ENCODE measurements around the gene SUN3.

The SUN3 gene

DNA sequence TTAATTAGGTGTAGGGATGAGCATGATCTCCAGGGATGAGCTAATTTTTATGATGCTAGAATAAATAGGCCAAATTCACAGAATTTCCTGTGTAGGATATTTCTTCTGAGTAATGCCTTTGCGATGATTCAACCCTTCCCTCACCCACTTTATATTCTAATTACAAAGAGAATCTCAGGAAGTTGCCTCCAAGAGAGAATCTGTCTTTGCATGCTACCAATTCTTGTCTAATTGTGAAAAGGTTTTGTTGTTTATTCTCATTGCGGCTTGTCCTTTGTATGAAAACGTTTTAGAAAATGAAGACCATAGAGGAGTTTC is 12.7 kb upstream of the SUN3 start:
- no peak overlapping the region for H3K4me3 ChIP-seq (ENCODE audit: insufficient read depth in 1 of 2, low read depth in 1 of 2, low read length in 2 of 2)
- no peak overlapping the region for H3K4me2 ChIP-seq (ENCODE audit: low read length, poor library complexity, severe bottlenecking)
- H3K18ac ChIP-seq (ENCODE audit: low read depth in 1 of 2, low read length in 2 of 2), result no peak overlapping the region
- WGBS, result 8% methylated on average over 2 of the region's 3 CpGs
- no peak overlapping the region for H2BK5ac ChIP-seq (ENCODE audit: low read depth, low read length, poor library complexity, severe bottlenecking)
- H2AK5ac ChIP-seq (ENCODE audit: low read length, severe bottlenecking), result no peak overlapping the region
- no peak overlapping the region for H4K91ac ChIP-seq (ENCODE audit: low read length)
- no peak overlapping the region for H3K9ac ChIP-seq (ENCODE audit: low read length)
- H2AFZ ChIP-seq (ENCODE audit: low read depth, low read length), result no peak overlapping the region
- no peaks in the 10 kb centered on the region for H3K9me3 ChIP-seq (ENCODE audit: control insufficient read depth, low read length)
- H2BK120ac ChIP-seq (ENCODE audit: low read depth, low read length), result no peak overlapping the region
- H3K36me3 ChIP-seq (ENCODE audit: control insufficient read depth in 1 of 2, insufficient read depth in 2 of 2, low read depth in 1 of 2, low read length in 2 of 2), result no peaks in the 10 kb centered on the region
- no peak overlapping the region for H2BK15ac ChIP-seq (ENCODE audit: low read depth, poor library complexity, severe bottlenecking)
- H3K27me3 ChIP-seq (ENCODE audit: control insufficient read depth in 1 of 2, insufficient read depth in 1 of 2, low read length in 2 of 2), result peaks cover 3 to 16% of the 10 kb centered on the region in 2 experiments
- no peak overlapping the region for H3K14ac ChIP-seq (ENCODE audit: low read length in 2 of 2)
- peaks cover 5% of the 10 kb centered on the region for H3K4me1 ChIP-seq (ENCODE audit: control insufficient read depth, insufficient read depth, low read depth, low read length)
- H2BK12ac ChIP-seq (ENCODE audit: low read length in 2 of 2), result no peak overlapping the region
- no peak overlapping the region for H3K23ac ChIP-seq (ENCODE audit: low read length in 2 of 2)
- peak; percentile 59 for DNase-seq
- no peak overlapping the region for H4K8ac ChIP-seq (ENCODE audit: low read length)
- H3K27ac ChIP-seq (ENCODE audit: low read length, poor library complexity, severe bottlenecking), result no peak overlapping the region
- no peaks in the 10 kb centered on the region for H3K79me1 ChIP-seq (replicated peaks; ENCODE audit: low read length, poor library complexity, severe bottlenecking)
- H3K4ac ChIP-seq (ENCODE audit: low read depth in 1 of 2, low read length in 2 of 2), result no peak overlapping the region

DNA sequence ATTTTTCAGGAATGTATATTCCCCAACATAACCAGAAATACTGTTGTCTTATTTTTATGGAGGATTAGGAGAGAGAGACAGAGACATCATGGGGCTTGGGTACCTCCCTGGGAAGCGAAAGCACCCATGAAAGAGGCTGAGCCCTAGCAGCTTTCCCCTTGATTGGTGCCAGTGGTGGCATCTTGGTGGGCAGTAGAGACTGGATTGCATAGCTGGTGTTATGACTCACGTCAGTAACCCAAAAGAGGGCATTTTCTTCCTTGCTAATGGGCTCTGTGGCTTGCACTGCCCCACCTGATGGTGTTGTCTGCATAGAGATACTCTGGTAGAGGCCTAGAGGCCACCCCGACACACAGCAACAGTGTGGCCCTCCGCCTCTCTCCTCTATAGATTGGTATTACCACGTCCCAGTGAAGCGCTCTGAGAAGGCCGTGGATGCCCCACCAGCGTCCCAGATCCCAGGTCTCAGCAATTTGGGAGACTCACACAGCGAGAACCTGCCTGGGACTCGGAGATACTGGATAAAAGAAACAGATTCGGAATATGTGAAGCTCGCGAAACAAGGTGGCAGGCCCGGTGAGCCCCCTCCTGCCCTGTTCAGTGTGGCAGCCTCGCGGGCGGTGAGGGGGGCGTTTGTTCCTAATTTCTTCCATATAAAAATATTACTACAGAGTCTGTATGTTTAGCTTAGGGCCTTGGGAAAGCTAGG is 12.2 kb upstream of the SUN3 start:
- no peak overlapping the region for H2AFZ ChIP-seq (ENCODE audit: low read depth, low read length)
- no peaks in the 10 kb centered on the region for H3K79me1 ChIP-seq (replicated peaks; ENCODE audit: low read length, poor library complexity, severe bottlenecking)
- no peak overlapping the region for H2BK120ac ChIP-seq (ENCODE audit: low read depth, low read length)
- H3K27ac ChIP-seq (ENCODE audit: low read length, poor library complexity, severe bottlenecking), result no peak overlapping the region
- peaks cover 8 to 20% of the 10 kb centered on the region in 2 experiments for H3K27me3 ChIP-seq (ENCODE audit: control insufficient read depth in 1 of 2, insufficient read depth in 1 of 2, low read length in 2 of 2)
- H4K8ac ChIP-seq (ENCODE audit: low read length), result no peak overlapping the region
- H3K36me3 ChIP-seq (ENCODE audit: control insufficient read depth in 1 of 2, insufficient read depth in 2 of 2, low read depth in 1 of 2, low read length in 2 of 2), result no peaks in the 10 kb centered on the region
- no peak overlapping the region for H3K4me2 ChIP-seq (ENCODE audit: low read length, poor library complexity, severe bottlenecking)
- H2BK12ac ChIP-seq (ENCODE audit: low read length in 2 of 2), result peak overlapping the region; percentile 59 to 69
- peak overlapping the region in 1 of 2 experiments; percentile 79 for H3K18ac ChIP-seq (ENCODE audit: low read depth in 1 of 2, low read length in 2 of 2)
- no peak overlapping the region for H2AK5ac ChIP-seq (ENCODE audit: low read length, severe bottlenecking)
- H3K9ac ChIP-seq (ENCODE audit: low read length), result no peak overlapping the region
- no peak overlapping the region for H3K4me3 ChIP-seq (ENCODE audit: insufficient read depth in 1 of 2, low read depth in 1 of 2, low read length in 2 of 2)
- peak overlapping the region; percentile 3 for H4K91ac ChIP-seq (ENCODE audit: low read length)
- DNase-seq, result no peak
- H3K9me3 ChIP-seq (ENCODE audit: control insufficient read depth, low read length), result no peaks in the 10 kb centered on the region
- no peak overlapping the region for H2BK5ac ChIP-seq (ENCODE audit: low read depth, low read length, poor library complexity, severe bottlenecking)
- no peak overlapping the region for H3K14ac ChIP-seq (ENCODE audit: low read length in 2 of 2)
- H2BK15ac ChIP-seq (ENCODE audit: low read depth, poor library complexity, severe bottlenecking), result peak overlapping the region; percentile 17
- WGBS, result 88% methylated on average over 13 of the region's 18 CpGs
- peaks cover 7% of the 10 kb centered on the region for H3K4me1 ChIP-seq (ENCODE audit: control insufficient read depth, insufficient read depth, low read depth, low read length)
- H3K23ac ChIP-seq (ENCODE audit: low read length in 2 of 2), result no peak overlapping the region
- peak overlapping the region in 1 of 2 experiments; percentile 71 for H3K4ac ChIP-seq (ENCODE audit: low read depth in 1 of 2, low read length in 2 of 2)

DNA sequence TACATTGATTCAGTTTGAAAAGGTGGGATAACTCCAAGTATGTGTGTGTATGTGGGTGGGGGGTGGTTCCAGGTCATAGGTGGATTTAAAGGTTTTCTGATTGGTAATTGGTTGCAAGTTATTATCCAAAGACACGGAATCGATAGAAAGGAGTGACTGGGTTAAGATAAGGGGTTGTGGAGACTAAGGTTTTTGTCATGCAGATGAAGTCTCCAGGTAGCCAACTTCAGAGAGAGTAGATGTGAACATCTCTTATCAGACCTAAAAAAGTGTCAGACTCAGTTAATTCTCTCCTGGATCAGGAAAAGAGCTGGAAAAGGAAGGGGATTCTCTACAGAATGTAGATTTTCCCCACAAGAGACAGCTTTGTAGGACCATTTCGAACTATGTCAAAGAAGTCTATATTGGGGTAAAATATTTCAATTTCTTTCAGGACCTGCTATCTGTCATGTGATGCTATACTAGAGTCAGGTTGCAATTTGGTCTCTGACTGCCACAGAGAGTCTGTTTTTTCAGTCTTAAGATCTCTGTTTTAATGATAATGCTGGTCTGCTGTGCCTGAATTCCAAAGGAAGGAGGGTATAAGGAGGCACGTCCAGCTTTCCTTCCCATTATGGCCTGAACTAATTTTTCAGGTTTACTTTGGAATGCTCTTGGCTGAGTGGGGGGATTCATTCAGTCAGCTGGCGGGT is 10.1 kb upstream of the SUN3 start:
- no peak overlapping the region for H3K27ac ChIP-seq (ENCODE audit: low read length, poor library complexity, severe bottlenecking)
- H3K9me3 ChIP-seq (ENCODE audit: control insufficient read depth, low read length), result no peaks in the 10 kb centered on the region
- no peaks in the 10 kb centered on the region for H3K36me3 ChIP-seq (ENCODE audit: control insufficient read depth in 1 of 2, insufficient read depth in 2 of 2, low read depth in 1 of 2, low read length in 2 of 2)
- H3K4me3 ChIP-seq (ENCODE audit: insufficient read depth in 1 of 2, low read depth in 1 of 2, low read length in 2 of 2), result no peak overlapping the region
- H2AFZ ChIP-seq (ENCODE audit: low read depth, low read length), result no peak overlapping the region
- no peak overlapping the region for H3K23ac ChIP-seq (ENCODE audit: low read length in 2 of 2)
- H3K4ac ChIP-seq (ENCODE audit: low read depth in 1 of 2, low read length in 2 of 2), result no peak overlapping the region
- H3K4me1 ChIP-seq (ENCODE audit: control insufficient read depth, insufficient read depth, low read depth, low read length), result peaks cover 17% of the 10 kb centered on the region
- H4K91ac ChIP-seq (ENCODE audit: low read length), result no peak overlapping the region
- no peak overlapping the region for H3K4me2 ChIP-seq (ENCODE audit: low read length, poor library complexity, severe bottlenecking)
- no peak overlapping the region for H2BK12ac ChIP-seq (ENCODE audit: low read length in 2 of 2)
- WGBS, result 21% methylated on average over 3 of the region's 5 CpGs
- H3K18ac ChIP-seq (ENCODE audit: low read depth in 1 of 2, low read length in 2 of 2), result no peak overlapping the region
- no peak overlapping the region for H2BK120ac ChIP-seq (ENCODE audit: low read depth, low read length)
- no peak overlapping the region for H3K14ac ChIP-seq (ENCODE audit: low read length in 2 of 2)
- H3K9ac ChIP-seq (ENCODE audit: low read length), result no peak overlapping the region
- no peak overlapping the region for H2BK15ac ChIP-seq (ENCODE audit: low read depth, poor library complexity, severe bottlenecking)
- H2AK5ac ChIP-seq (ENCODE audit: low read length, severe bottlenecking), result no peak overlapping the region
- H2BK5ac ChIP-seq (ENCODE audit: low read depth, low read length, poor library complexity, severe bottlenecking), result no peak overlapping the region
- no peaks in the 10 kb centered on the region for H3K79me1 ChIP-seq (replicated peaks; ENCODE audit: low read length, poor library complexity, severe bottlenecking)
- peaks cover 14 to 30% of the 10 kb centered on the region in 2 experiments for H3K27me3 ChIP-seq (ENCODE audit: control insufficient read depth in 1 of 2, insufficient read depth in 1 of 2, low read length in 2 of 2)
- DNase-seq, result no peak
- no peak overlapping the region for H4K8ac ChIP-seq (ENCODE audit: low read length)

DNA sequence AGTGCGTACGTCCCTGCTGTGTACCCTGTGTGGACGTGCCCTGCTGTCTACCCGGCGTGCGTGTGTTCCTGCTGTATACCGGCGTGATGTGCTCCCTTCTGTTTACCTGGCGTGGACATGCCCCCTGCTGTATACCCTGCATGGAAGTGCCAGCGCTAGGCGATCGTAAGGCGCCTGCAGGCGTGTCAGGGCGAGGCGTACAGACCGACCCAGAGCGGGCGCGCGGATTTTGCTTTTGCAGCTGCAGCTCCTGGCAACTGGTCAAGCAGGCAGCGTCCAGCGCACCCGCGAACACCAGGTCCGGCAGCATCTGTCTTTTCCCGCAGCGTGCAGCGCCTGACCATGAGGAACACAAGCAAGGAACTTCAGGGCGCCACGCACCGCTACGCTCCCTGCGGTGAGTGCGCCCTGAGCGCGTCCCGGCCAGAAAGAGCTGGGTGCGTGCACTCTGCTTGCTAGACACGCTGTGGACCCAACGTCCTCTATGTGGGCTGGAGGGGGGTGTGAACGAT is 7.1 kb upstream of the SUN3 start:
- H3K4me3 ChIP-seq (ENCODE audit: insufficient read depth in 1 of 2, low read depth in 1 of 2, low read length in 2 of 2), result peak overlapping the region; percentile 68 to 82
- no peak overlapping the region for H2AK5ac ChIP-seq (ENCODE audit: low read length, severe bottlenecking)
- H2BK120ac ChIP-seq (ENCODE audit: low read depth, low read length), result no peak overlapping the region
- H3K36me3 ChIP-seq (ENCODE audit: control insufficient read depth in 1 of 2, insufficient read depth in 2 of 2, low read depth in 1 of 2, low read length in 2 of 2), result no peaks in the 10 kb centered on the region
- peak overlapping the region; percentile 80 for H3K9ac ChIP-seq (ENCODE audit: low read length)
- no peak overlapping the region for H2BK5ac ChIP-seq (ENCODE audit: low read depth, low read length, poor library complexity, severe bottlenecking)
- H2BK15ac ChIP-seq (ENCODE audit: low read depth, poor library complexity, severe bottlenecking), result no peak overlapping the region
- no peak overlapping the region for H3K4ac ChIP-seq (ENCODE audit: low read depth in 1 of 2, low read length in 2 of 2)
- peaks cover 21 to 36% of the 10 kb centered on the region in 2 experiments for H3K27me3 ChIP-seq (ENCODE audit: control insufficient read depth in 1 of 2, insufficient read depth in 1 of 2, low read length in 2 of 2)
- H3K27ac ChIP-seq (ENCODE audit: low read length, poor library complexity, severe bottlenecking), result no peak overlapping the region
- no peaks in the 10 kb centered on the region for H3K9me3 ChIP-seq (ENCODE audit: control insufficient read depth, low read length)
- 5% methylated on average over 41 of the region's 42 CpGs for WGBS
- no peak overlapping the region for H3K18ac ChIP-seq (ENCODE audit: low read depth in 1 of 2, low read length in 2 of 2)
- no peak overlapping the region for H4K8ac ChIP-seq (ENCODE audit: low read length)
- H3K23ac ChIP-seq (ENCODE audit: low read length in 2 of 2), result peak overlapping the region in 1 of 2 experiments; percentile 98
- peak overlapping the region; percentile 95 for H2AFZ ChIP-seq (ENCODE audit: low read depth, low read length)
- H3K79me1 ChIP-seq (replicated peaks; ENCODE audit: low read length, poor library complexity, severe bottlenecking), result no peaks in the 10 kb centered on the region
- no peak overlapping the region for H2BK12ac ChIP-seq (ENCODE audit: low read length in 2 of 2)
- H3K4me2 ChIP-seq (ENCODE audit: low read length, poor library complexity, severe bottlenecking), result peak overlapping the region; percentile 98
- peak; percentile 45 for DNase-seq
- H3K4me1 ChIP-seq (ENCODE audit: control insufficient read depth, insufficient read depth, low read depth, low read length), result peaks cover 13% of the 10 kb centered on the region
- H3K14ac ChIP-seq (ENCODE audit: low read length in 2 of 2), result peak overlapping the region in 1 of 2 experiments; percentile 87
- no peak overlapping the region for H4K91ac ChIP-seq (ENCODE audit: low read length)
